HG03469 (cell line): ENCODE data around the gene SLC2A13.

Source experiments
- ATAC-seq: cut with Tn5 transposase; IDR thresholded peaks from one replicate; pipeline ENCODE4 v1.9.1; 2021; ENCODE audit warnings: mild to moderate bottlenecking, moderate library complexity, moderate number of reproducible peaks; ENCODE audit not compliant: unreplicated experiment

Gene SLC2A13

DNA sequence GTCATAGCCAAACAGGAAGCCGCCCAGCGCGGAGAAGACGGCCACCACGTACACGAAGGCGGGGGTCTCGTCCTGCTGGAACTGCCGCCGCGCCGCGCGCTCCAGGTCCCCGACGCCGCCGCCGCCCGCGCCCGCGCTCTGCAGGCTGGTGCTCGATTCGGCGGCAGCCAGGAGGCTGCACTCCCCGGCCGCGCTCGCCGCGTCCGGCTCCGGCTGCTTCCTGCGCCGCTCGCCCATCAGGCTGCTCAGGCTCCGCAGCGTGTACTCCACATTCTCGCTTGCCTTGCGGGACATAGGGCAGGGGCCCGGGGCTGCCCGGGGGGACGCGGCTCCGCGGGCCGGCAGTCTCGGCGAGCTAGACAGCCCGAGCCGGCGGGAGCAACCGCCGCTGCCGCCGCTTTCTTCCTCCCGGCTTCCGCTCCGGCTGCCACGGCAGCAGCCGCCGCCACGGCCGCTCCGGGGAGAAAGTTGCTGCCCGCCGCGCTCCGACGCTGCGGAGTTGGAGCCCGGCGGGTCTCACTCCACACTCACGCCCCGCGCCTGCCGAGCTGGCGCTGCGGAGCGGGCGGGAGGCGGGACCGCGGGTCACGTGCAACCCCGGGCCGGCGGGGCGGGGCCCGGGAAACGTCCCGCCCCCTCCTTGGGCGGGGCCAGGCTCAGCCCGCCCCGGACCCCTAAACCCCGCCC is at the start of gene SLC2A13:
Gene SLC2A13 (minus strand): TSS at position 567 of the 687 bp plus-strand sequence. CDS start 273 bp downstream, at position 294.
- peak; percentile 71 for ATAC-seq

DNA sequence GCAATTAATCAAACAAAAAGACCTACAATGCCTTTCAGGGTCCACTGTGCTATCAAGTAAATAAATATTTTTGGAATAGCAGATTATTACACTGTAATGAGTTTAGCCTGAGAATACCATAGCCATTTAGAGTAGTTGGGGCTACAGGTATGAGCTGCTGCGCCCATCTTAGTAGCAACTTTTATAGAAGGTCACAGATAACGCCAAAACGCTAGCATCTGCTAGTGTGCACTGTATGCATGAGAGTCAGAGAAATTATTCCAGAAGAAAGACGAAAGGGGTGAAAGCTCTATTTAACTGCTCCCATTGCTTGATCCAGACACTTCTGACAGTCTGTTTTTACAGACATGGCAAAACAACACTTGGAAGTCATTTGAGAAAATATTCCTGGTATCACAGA is 48.5 kb upstream of the SLC2A13 start:
- ATAC-seq: no peak

DNA sequence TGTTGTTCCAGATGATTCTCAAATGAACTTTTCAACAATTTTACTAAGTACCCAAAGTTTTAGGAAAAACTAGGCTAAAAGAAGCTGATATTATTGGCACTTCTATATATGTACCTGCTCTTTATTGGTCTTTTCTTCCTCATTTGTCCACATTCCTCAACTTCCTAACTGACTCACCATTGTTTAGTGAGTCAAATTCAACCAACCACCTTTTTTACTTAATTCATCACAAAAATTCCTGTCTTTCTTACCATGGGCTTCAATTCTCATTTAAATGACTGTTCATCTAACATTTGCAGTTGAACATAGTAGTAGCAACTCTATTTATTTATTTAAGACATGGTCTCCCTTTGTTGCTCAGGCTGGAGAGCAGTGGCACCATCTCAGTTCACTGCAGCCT is 47.6 kb upstream of the SLC2A13 start:
- no peak for ATAC-seq

DNA sequence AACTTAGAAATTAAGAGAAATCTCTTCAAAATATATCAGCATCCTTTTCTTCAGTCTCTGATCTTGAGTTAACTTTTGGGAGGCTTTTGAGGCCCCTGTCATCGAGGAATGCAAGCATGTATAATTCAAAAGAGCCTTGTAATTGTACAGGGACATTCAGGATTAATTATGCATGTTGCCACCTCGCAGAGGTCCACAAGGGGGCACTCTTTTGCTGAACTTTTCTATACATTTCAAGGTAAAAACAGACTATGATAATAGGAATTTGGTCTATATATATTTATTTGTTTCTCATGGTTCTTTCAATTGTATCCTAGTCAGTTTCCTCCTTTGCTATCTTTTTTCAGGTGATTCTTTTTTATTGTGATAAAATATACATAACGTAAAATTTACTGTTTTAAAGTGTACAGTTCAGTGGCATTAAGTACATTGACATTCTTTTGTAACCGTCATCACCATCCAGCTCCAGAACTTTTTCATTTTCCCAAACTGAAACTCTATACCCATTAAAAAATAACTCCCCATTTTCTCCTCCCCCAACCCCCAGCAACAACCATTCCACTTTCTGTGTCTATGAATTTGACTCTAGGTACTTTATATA is 47.0 kb upstream of the SLC2A13 start:
- ATAC-seq: no peak

DNA sequence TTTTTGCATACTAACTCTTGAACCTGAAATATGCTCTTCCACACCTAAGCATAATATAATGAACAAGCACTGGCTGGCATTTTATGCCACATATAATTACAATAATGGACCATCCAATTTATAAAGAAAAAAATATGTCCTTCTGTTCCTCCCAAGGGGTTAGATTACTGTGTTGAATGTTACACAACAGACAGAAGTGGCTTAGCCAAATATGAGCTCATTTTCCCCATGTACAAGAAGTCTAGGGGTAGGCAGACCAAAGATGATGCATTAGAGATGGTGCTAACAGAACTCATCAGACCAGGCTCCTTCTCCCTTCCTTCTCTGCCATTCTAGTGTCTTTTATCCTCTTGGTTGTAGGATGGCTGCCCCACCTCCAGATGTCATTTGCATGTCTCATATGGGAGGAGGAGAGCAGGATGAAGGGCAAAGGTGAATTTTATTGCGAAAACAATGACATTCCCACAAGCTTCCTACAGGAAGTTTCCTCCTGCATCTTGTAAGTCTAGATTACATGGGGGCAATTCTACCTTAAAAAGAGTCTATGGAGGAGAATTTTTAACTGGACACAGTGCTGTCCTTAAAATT is 43.9 kb upstream of the SLC2A13 start:
- ATAC-seq: no peak

DNA sequence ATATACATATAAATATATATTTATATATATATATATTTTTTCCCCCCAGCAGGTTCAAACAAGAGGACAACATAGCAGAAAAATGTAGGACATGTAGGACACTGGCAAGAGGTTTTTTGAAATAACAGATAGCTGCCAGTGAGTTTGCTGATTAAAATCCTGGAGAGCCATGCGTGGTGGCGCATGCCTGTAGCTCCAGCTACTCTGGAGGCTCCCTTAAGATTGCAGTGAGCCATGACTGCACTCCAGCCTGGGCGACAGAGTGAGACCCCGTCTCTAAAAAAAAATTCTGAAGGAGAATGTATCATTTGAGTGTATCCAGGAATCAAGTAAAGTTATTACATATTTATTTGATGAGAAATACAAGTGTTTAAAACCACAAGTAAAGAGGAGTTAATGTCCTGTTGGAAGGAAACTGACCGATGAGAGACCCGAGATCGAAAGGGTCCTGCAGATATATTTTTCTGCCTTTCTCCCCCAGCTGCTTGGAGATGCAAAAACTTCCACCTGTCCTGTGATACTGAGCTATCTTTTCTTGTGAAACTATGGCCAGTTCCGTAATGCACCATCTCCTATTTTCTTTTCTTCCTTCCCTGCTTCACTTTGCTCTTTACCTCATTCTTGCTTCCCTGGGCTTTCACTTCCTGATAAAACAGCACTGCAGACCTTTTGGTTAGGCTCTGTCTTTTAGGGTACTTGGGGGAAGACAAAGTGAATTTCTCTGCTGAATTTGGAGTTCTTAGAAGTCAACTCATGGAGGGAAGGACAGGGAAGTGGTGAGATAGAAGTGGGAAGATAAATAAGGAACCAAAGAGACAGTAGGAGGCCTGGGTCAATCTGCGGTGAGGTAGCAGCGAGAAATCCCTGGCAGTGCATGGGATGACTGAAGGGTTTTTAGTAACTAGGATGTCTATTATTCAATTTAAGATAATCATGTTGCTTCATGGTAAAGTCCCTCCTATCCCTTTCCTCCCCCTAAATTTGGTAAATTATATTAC is 41.2 kb upstream of the SLC2A13 start:
- ATAC-seq: no peak

DNA sequence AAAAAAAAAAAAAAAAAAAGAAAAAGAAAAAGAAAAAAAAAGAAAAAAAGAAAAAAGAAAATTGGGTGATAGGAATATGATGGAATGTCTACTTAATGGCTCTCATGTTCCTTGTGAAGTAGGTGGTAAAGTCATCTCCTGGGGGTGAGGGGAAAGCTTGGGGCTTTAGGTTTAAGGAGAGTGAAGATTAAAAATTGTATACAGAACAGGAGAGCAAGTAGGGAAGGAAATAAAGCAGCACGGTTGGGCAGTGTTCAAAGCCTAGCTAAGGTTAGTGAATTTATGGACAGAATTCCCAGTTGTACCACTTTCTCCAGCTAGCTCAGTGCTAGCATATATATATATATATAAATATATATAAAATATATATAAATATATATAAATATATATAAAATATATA is 40.0 kb upstream of the SLC2A13 start:
- no peak for ATAC-seq

DNA sequence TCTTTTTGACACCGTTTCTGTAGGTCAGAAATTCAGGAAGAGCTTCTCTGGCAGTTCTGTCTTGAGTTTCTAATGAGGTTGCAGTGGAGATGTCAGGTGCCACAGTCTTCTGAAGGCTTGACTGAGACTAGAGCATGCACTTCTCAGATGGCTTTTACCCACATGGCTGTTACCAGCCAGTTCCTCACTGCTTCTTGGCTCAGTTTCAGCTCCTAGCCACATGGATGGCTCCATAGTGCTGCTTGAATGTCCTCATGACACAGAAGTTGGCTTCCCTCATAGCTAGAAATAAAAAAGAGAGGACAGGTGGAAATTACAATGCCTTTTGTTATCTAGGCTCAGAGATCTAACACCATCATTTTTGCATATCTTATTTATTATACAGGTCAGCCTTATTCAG is 38.1 kb upstream of the SLC2A13 start:
- no peak for ATAC-seq

DNA sequence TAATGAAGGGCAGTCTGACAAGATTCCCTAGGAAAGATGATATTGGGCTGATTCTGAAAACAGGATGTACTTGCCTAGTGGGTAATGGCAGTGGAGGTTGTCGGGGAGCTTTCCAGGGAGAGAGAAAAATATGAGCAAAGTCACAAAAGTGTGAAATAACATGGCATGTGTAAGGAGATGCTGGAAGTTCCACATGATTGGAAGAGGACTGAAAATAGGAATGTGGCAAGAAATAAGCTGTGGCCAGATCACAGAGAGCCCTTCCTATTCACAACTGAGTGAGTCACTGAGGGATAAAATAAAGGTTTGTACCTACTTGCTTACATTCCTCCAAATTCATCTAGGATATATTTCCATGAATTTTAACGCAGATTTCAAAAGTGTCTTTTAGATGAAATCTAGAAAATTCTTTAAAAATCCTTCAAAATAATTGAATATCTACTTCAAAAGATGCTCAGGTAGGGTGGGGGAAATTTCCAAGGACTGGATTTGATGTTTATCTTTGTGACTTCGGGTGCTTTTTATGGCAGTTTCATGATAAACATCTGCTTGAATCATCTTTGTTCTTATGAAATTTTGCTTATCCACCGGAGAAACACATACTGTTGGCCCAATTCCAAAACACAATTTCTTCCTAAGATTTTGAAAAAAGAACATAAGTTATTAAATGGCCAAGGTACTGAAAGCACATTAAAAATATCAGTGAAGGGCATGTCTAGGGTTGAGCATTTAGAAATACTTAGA is 36.3 kb upstream of the SLC2A13 start:
- ATAC-seq: no peak

DNA sequence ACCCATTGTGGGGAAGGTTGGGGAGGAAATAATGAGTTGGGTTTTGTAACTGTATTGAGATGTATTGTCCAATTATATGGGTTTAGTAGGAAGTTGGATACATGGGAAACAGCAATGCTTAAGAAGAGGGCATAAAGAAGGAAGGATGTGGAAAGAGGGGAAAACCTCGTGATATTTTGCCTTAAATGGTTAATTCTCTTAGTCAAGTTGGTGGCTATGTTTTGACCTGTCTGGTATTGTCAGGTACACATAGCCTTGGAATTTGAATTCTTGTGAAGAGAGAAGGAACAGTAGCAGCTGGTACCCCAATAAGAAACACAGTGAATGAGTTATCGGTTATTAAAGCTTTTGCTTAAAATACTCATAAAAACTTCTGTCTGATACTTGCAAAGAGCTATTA is 32.6 kb upstream of the SLC2A13 start:
- ATAC-seq: no peak

DNA sequence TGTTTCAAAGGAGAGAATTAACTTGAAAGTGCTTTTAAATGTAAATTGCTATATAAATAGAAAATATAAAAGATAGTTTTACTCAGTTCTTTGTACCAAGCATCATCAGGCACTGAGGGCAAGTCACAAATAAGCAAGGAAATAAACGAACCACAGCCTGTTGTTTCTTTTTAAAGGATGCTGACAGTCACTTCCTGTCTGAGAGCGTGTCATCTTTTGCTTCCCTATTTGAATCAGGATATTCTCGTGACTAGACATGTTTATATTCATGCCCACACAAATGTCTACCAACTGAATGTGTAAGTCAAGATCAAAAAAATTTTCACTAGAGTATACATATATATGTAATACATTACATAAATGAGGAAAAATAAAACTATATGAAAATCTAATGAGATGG is 31.4 kb upstream of the SLC2A13 start:
- ATAC-seq: peak; percentile 96

DNA sequence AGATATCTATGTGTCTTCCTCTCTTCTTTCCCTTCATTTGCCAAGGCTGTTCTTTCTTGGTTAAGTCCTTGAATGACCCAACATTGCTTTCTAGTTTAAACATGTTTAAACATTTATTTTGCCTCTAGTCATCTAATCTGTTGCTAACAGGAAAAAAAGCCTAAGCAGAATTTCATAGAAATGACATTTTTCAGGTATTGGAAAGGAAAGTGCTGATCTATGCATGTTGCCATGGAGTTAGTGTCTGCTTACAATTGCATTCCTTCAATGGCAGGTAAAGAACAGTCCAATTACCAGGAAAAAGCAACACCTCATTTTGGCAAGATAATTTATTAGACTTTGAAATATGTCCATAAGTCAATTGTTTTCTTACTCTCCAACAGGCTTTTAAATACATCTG is 21.5 kb upstream of the SLC2A13 start:
- no peak for ATAC-seq

DNA sequence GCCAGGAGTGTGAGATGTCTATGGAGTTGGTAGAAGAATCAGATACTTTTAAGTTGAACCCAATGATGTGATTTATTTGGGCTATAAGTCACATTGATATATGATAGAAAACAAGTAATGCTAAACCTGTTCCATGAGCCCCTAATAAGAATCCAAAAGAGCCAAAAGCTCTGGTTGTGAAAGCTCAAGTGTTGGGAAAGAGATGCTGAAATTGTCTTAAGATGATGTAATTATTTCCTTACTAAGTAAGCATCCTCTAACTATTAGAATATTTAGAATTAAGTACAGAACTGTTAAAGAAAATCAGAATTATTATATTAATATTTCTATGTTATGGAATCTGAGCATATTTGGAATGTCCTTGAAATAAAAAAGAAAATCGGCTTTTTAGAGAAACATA is 17.6 kb upstream of the SLC2A13 start:
- ATAC-seq: no peak

DNA sequence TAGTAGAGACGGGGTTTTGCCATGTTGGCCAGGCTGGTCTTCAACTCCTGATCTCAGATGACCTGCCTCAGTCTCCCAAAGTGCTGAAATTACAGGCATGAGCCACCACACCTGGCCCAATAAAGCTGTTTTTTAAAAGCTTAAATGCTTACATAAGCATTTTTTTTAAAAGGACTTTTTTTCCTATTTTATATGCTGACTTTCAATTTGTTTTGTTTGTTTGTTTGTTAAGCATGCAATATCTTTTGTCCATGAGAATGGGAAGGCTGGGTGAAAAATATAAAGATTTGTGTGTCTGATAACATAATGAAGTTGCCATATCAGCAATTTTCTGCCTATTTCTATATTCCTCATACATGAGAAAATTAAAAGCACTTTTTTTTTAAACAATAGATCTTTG is 17.0 kb upstream of the SLC2A13 start:
- ATAC-seq: no peak

DNA sequence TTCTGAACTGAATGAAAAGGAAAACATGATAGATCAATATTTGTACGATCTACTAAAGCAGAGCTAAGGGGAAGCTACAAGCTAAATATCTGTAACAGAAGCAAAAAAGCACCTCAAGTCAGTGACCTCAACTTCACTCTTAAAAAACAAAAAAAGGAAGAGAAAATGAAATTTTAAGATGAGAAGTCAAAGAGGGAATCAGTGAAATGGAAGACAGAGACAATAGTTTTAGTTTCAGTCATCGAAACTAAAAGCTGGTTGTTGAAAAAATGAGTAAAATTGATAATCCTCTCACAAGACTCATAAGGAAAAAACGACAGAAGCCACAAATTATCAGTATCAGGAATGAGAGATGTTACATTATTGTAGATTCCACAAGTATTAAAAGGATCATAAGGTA is 11.9 kb upstream of the SLC2A13 start:
- ATAC-seq: peak; percentile 96

DNA sequence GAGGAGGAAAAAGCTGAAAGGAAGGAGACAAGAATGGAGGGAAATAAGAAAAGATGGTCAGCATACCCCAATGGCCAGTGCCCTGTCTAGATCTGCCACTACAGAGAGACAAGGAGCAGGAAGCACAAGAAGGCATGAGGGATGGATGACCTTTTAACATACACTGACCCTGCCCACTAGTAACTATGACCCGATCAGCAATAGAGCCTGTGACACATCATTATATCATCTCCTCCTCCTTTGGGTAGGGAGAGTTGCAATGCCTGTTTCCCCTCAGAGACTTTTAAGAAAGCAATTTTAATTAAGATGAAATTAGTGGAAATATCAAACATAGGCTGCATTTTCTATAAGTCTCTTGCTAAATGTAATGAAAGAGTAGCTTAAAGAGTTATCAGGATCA is 4.7 kb upstream of the SLC2A13 start:
- ATAC-seq: no peak

DNA sequence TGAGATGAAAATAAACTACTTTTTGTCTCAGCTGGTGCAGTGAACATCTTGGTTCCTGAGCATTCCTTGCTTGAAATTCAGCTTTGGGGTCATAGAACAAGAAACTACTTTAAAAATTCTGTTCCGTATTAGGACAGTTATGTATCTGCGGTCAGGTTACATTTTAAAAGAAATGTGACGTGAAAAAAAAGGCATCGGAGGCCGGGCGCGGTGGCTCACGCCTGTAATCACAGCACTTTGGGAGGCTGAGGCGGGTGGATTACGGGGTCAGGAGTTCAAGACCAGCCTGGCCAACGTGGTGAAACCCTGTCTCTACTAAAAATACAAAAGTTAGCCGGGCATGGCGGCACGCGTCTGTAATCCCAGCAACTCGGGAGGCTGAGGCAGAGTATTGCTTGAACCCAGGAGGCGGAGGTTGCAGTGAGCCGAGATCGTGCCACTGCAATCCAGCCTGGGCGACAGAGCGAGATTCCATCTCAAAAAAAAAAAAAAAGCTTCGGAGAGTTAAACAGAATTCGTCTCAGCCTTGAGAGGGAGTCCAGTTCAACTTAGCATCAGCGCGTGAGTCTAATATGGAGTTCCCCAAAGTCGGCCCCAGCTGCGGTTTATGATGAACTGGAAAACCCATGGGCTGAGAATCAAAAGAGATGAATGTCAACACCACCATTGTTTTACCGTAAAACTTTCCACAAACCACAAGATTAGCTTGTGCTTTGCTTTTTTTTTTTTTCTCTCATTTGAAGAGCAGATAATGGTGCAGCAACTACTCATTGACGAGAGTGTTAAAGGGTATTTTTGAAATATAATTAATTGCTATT is 2.1 kb upstream of the SLC2A13 start:
- ATAC-seq: no peak

DNA sequence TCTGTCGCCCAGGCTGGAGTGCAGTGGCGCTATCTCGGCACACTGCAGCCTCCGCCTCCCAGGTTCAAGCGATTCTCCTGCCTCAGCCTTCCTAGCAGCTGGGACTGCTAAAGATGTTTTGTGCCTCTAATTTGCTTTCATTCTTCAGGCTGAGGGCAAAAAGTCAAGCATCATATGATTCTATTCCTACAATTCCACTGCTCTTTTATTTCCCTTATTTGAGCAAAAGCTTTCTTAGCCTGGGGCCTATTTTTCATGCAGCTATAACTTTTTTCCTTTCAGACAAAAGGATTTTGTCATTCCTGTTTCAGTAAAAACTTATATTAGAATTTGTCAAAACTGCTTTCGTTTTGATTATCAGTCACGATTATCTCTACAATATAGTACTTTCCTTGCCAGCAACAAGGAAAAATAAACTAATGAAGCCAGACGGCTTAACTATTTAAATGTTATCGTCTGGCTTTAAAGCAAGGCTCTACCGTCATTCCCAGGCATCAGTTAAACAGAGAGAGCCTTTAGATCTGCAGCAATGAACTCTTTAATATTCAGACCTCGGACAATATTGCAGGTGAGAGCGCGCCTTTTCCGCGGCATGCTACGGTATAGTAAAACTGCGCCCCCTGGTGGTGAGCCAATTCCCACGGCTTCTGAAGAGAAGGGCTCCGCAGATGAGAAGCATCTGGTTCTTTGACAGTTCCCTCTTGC is 1.4 kb upstream of the SLC2A13 start:
- no peak for ATAC-seq

DNA sequence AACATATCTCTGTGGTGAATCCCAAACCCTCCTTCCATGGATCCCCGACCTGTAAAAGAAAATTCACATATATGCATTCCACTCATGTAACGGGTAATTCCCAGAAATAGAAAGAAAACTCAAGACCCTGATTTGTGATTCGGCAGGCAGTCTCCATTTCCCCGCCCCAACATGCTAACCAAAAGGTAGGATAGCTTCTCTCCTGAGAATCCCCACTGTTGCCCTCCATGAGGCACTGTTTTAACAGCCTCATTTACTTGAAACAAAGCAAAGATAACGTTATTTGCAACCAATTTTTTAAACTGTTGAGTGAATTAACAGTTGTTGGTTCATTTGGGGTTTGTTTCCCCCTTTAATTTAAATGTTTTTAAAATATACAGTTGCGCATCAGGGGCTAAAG is 774 bp upstream of the SLC2A13 start:
- no peak for ATAC-seq
